Thyroid gland (tissue), 4 donors: ENCODE data around the gene PTPN14. TPM values are rescaled to one million over a fixed set of nuclear protein-coding genes. Genes with fewer than 3 reads are reported as not detected.

Source experiments
- DNase-seq, 2 donors: peaks; one replicate each; pipeline ENCODE4 v3.0.0-alpha.2; 2019
- H3K27ac ChIP-seq, 3 donors: fragments of 200-600 bp; sonication (generic); 1 replicate in 2 of 3; 2 replicates in 1 of 3; pipeline ENCODE4 v1.5.1; 2016 to 2019; ENCODE audit warnings: mild to moderate bottlenecking in 1 of 3, moderate library complexity in 1 of 3
- H3K27me3 ChIP-seq: fragments of 200-600 bp; sonication (generic); one replicate; pipeline ENCODE4 v1.5.1; 2019
- H3K36me3 ChIP-seq, 2 donors: fragments of 200-600 bp; sonication (generic); one replicate each; pipeline ENCODE4 v1.5.1; 2016 to 2019
- H3K4me1 ChIP-seq, 2 donors: fragments of 200-600 bp; sonication (generic); one replicate each; pipeline ENCODE4 v1.5.1; 2017 to 2019
- H3K4me3 ChIP-seq, 3 donors: fragments of 200-600 bp; sonication (generic); replicated peaks in 1 of 3; 1 replicate in 2 of 3; 2 replicates in 1 of 3; pipeline ENCODE4 v1.5.1; 2016; ENCODE audit warnings: mild to moderate bottlenecking in 1 of 3
- H3K9me3 ChIP-seq: fragments of 200-600 bp; sonication (generic); one replicate; pipeline ENCODE4 v1.5.1; 2017
- CTCF ChIP-seq, 6 experiments: fragments of 200-600 bp in 3 of 6; fragments of 450-650 bp in 3 of 6; sonication (generic) in 3 of 6; IDR thresholded peaks; one replicate each; pipeline ENCODE4 v1.5.1; 2016 to 2019; ENCODE audit warnings: antibody characterized with exemption in 6 of 6, mild to moderate bottlenecking in 2 of 6, inconsistent platforms in 1 of 6, moderate library complexity in 1 of 6
- POLR2A ChIP-seq, 2 donors: fragments of 450-650 bp; IDR thresholded peaks; one replicate each; pipeline ENCODE4 v1.6.1; 2017; ENCODE audit warnings: antibody characterized with exemption in 2 of 2, mild to moderate bottlenecking in 2 of 2, moderate library complexity in 1 of 2
- WGBS, 2 donors: methylation state at CpG; one replicate each; pipeline ENCODE4 v1.1.5; 2017; 5-methylcytosine and 5-hydroxymethylcytosine counted together
- intact Hi-C: fragments of 100-400 bp; cut with DNase I; formaldehyde crosslinking; loops from one replicate; pipeline ENCODE4 v1.15.1; 2023
- total RNA-seq, 4 donors: library from RNA; depleted of rRNA; stranded (reverse); fragments of >200 nt; gene quantifications; one replicate each; pipeline ENCODE4 v1.2.3, GENCODE V29; 2016

The PTPN14 gene
- total RNA-seq, 4 donors from 2014 or later: 28.1 to 33.4 (median 31.8) TPM

GRCh38 chr1:214301526-214301925, 249.9 kb downstream of the PTPN14 start:
- no peaks in the 10 kb centered on the region for H3K9me3 ChIP-seq
- TF ChIP-seq POLR2A (IDR thresholded peaks at IDR 0.05): no peak
- TF ChIP-seq CTCF (IDR thresholded peaks at IDR 0.05): no peak
- peak overlapping the region in 2 of 3 donors; percentile 41 to 48 for H3K27ac ChIP-seq
- H3K4me3 ChIP-seq: no peak overlapping the region
- intact Hi-C loops: no loop called here
- no peaks in the 10 kb centered on the region for H3K27me3 ChIP-seq
- DNase-seq: no peak
- no peaks in the 10 kb centered on the region for H3K36me3 ChIP-seq
- peaks cover 8% of the 10 kb centered on the region in 2 donors for H3K4me1 ChIP-seq

- intact Hi-C loops: no loop called here
- TF ChIP-seq CTCF (IDR thresholded peaks at IDR 0.05): no peak
- no peak for TF ChIP-seq POLR2A (IDR thresholded peaks at IDR 0.05)
- WGBS, 2 donors: 95 to 97% methylated on average over 9 of the region's 9 CpGs
- H3K36me3 ChIP-seq: no peaks in the 10 kb centered on the region
- no peak overlapping the region for H3K27ac ChIP-seq
- no peak for DNase-seq
- no peak overlapping the region for H3K4me3 ChIP-seq
- H3K4me1 ChIP-seq: peaks cover 8 to 10% of the 10 kb centered on the region in 2 donors
- H3K9me3 ChIP-seq: no peaks in the 10 kb centered on the region
- H3K27me3 ChIP-seq: no peaks in the 10 kb centered on the region
Observed at GRCh38 chr1:214300149-214300780, 251.1 kb downstream of the PTPN14 start.

Other genes with a start within 250 kb of the PTPN14 start
- gene CENPF, start 51.6 kb upstream of the PTPN14 start, total RNA-seq: 1 to 10 TPM in 1 of 4 donors, under 1 TPM in 3; 0.27 to 1.0 (median 0.55) TPM